Endothelial cell of umbilical vein (primary cell): ENCODE data around the gene API5. TPM values are rescaled to one million over a fixed set of nuclear protein-coding genes. Genes with fewer than 3 reads are reported as not detected.

ENCODE experiments used
- BruUV-seq: library from RNA; stranded (reverse); fragments of 400-500 nt; replicated peaks from 2 replicates; lab custom pipeline; 2021; lab: Mats Ljungman, UMichigan
- CTCF ChIA-PET: fragments of 300-600, 350-600 bp; sonication (Branson Sonifier 250); formaldehyde crosslinking; loops from one replicate; lab custom pipeline; 2021; ENCODE audit warnings: antibody characterized with exemption, inconsistent platforms; lab: Charles Lee
- POLR2A ChIA-PET: fragments of 300-600, 350-600 bp; sonication (Branson Sonifier 250); formaldehyde crosslinking; loops from one replicate; lab custom pipeline; 2021; ENCODE audit warnings: antibody characterized with exemption, inconsistent platforms; lab: Charles Lee
- DNase-seq: peaks from one replicate; pipeline ENCODE4 v3.0.0-alpha.2; 2011; ENCODE audit warnings: low read depth, low spot score
- FAIRE-seq: peaks from 2 replicates; lab custom pipeline; 2011; peaks lifted over from hg19 to GRCh38; lab: Jason Lieb, UNC
- H2AFZ ChIP-seq: 2 replicates; pipeline ENCODE4 v1.6.0; 2012; ENCODE audit warnings: low read depth, low read length, control low read depth, inconsistent platforms
- H3K27ac ChIP-seq: 2 replicates; pipeline ENCODE4 v1.5.1; 2011; ENCODE audit warnings: low read depth, mild to moderate bottlenecking, control low read depth, low read length, moderate library complexity; ENCODE audit not compliant: insufficient read depth
- H3K27me3 ChIP-seq, 2 experiments: 2 replicates each; pipeline versions ENCODE4 v1.6.0 to v1.6.1; 2011; ENCODE audit warnings: low read length in 2 of 2, mixed read lengths in 1 of 2; ENCODE audit not compliant: control insufficient read depth in 2 of 2, insufficient read depth in 2 of 2
- H3K36me3 ChIP-seq, 2 experiments: 2 replicates in 1 of 2; 3 replicates in 1 of 2; pipeline ENCODE4 v1.5.1; 2011; ENCODE audit warnings: low read length in 2 of 2, mild to moderate bottlenecking in 1 of 2, moderate library complexity in 1 of 2; ENCODE audit not compliant: control insufficient read depth in 2 of 2, insufficient read depth in 2 of 2; ENCODE audit errors: extremely low read depth in 1 of 2
- H3K4me1 ChIP-seq: 3 replicates; pipeline ENCODE4 v1.5.1; 2011; ENCODE audit warnings: mild to moderate bottlenecking, low read length; ENCODE audit not compliant: control insufficient read depth, insufficient read depth; ENCODE audit errors: extremely low read depth
- H3K4me2 ChIP-seq: 2 replicates; pipeline ENCODE4 v1.6.1; 2011; ENCODE audit warnings: low read length, control low read depth, mixed read lengths; ENCODE audit not compliant: insufficient read depth
- H3K4me3 ChIP-seq, 3 experiments: fragments of 200-600 bp in 1 of 3; sonication (generic), shearing (Covaris generic) in 1 of 3; replicated peaks in 1 of 3; 2 replicates each; pipeline ENCODE4 v1.5.1; 2011 to 2016; ENCODE audit warnings: control low read depth in 3 of 3, low read length in 3 of 3, mild to moderate bottlenecking in 2 of 3, inconsistent platforms in 1 of 3, low read depth in 1 of 3, moderate library complexity in 1 of 3; ENCODE audit not compliant: insufficient read depth in 1 of 3
- H3K79me2 ChIP-seq: 2 replicates; pipeline ENCODE4 v1.6.0; 2012; ENCODE audit warnings: low read length, inconsistent platforms; ENCODE audit not compliant: control insufficient read depth, insufficient read depth
- H3K9ac ChIP-seq: replicated peaks from 2 replicates; pipeline ENCODE3; 2011; ENCODE audit warnings: low read length, control low read depth; ENCODE audit not compliant: insufficient read depth; ENCODE audit errors: extremely low read depth
- H3K9me1 ChIP-seq: replicated peaks from 3 replicates; pipeline ENCODE4 v1.6.0; 2011; ENCODE audit warnings: mild to moderate bottlenecking, low read length; ENCODE audit not compliant: control insufficient read depth, insufficient read depth; ENCODE audit errors: extremely low read depth
- H3K9me3 ChIP-seq: replicated peaks from 2 replicates; pipeline ENCODE4 v1.5.1; 2012; ENCODE audit warnings: low read length, inconsistent platforms; ENCODE audit not compliant: control insufficient read depth, insufficient read depth
- H4K20me1 ChIP-seq: replicated peaks from 2 replicates; pipeline ENCODE3; 2011; ENCODE audit warnings: mild to moderate bottlenecking, low read length; ENCODE audit not compliant: control insufficient read depth, insufficient read depth; ENCODE audit errors: extremely low read depth
- EZH2 ChIP-seq: IDR thresholded peaks from 2 replicates; pipeline ENCODE4 v1.6.1; 2012; ENCODE audit warnings: borderline replicate concordance, low read depth, mild to moderate bottlenecking, moderate library complexity, low read length, inconsistent platforms; ENCODE audit not compliant: severe bottlenecking
- FOS ChIP-seq: IDR thresholded peaks from 2 replicates; pipeline ENCODE4 v1.6.1; 2011; ENCODE audit warnings: mild to moderate bottlenecking, low read length, moderate library complexity, borderline replicate concordance; ENCODE audit not compliant: insufficient read depth
- GATA2 ChIP-seq: IDR thresholded peaks from 2 replicates; pipeline ENCODE4 v1.7.0; 2011; ENCODE audit warnings: low read depth, mild to moderate bottlenecking, moderate library complexity, mixed read lengths, low read length; ENCODE audit not compliant: insufficient read length, insufficient read depth
- JUN ChIP-seq: IDR thresholded peaks from 2 replicates; pipeline ENCODE4 v1.6.1; 2011; ENCODE audit warnings: borderline replicate concordance, low read depth; ENCODE audit not compliant: insufficient read length, insufficient read depth
- MAX ChIP-seq: IDR thresholded peaks from 2 replicates; pipeline ENCODE4 v1.6.1; 2011; ENCODE audit not compliant: insufficient read depth, insufficient read length
- MYC ChIP-seq: IDR thresholded peaks from one replicate; pipeline ENCODE4 v1.6.1; 2011; ENCODE audit warnings: mild to moderate bottlenecking, low read depth, low read length
- POLR2A ChIP-seq: IDR thresholded peaks from 2 replicates; pipeline ENCODE4 v1.6.1; 2012; ENCODE audit warnings: low read depth, mild to moderate bottlenecking, control low read depth, low read length
- POLR2AphosphoS5 ChIP-seq: IDR thresholded peaks from 2 replicates; pipeline ENCODE4 v1.6.1; 2012; ENCODE audit warnings: low read depth, mild to moderate bottlenecking, control low read depth, low read length, moderate library complexity; ENCODE audit not compliant: insufficient read depth
- dilution Hi-C: fragments of 300-500 bp; cut with MboI; formaldehyde crosslinking; loops from one replicate; pipeline ENCODE4 v1.15.0; 2019; ENCODE audit warnings: low sequenced_read_pairs; ENCODE audit not compliant: extremely low pct_ligation_motif_present
- intact Hi-C: fragments of 100-400 bp; cut with micrococcal nuclease; formaldehyde crosslinking; loops from one replicate; pipeline ENCODE4 v1.10.0; 2022
- polyA plus RNA-seq, 4 experiments: library from polyadenylated mRNA; depleted of rRNA in 3 of 4; stranded (reverse) in 3 of 4; unstranded in 1 of 4; fragments of >200 nt; gene quantifications; 2 replicates each; pipeline versions ENCODE4 v1.2.1 to v1.2.3, GENCODE V29; 2011 to 2012; ENCODE audit warnings: missing spikeins in 1 of 4
- total RNA-seq: library from RNA; stranded (reverse); gene quantifications from 2 replicates; pipeline ENCODE4 v1.2.3, GENCODE V29; 2021
- TF ChIP-seq, protein P1 (sequence below), 2 donors: IDR thresholded peaks; 1 replicate in 1 of 2; 2 replicates in 1 of 2; pipeline ENCODE4 v1.5.1; 2011; ENCODE audit warnings: low read length in 2 of 2, mild to moderate bottlenecking in 2 of 2, moderate library complexity in 2 of 2, control low read depth in 1 of 2, inconsistent platforms in 1 of 2, low read depth in 1 of 2; ENCODE audit not compliant: insufficient read depth in 1 of 2; ENCODE audit errors: extremely low read depth in 1 of 2

API5 gene
- total and polyA plus RNA-seq, 2 donors (not counting 3 experiments of a cell fraction or from before 2014, with no cell fraction given), result 26.5 to 103 TPM

- TF ChIP-seq GATA2 (no peak), POLR2A (no peak), MYC (no peak), FOS (no peak), MAX (no peak), JUN (no peak), POLR2AphosphoS5 (no peak), EZH2 (no peak)
- TF ChIP-seq, protein P1, sequence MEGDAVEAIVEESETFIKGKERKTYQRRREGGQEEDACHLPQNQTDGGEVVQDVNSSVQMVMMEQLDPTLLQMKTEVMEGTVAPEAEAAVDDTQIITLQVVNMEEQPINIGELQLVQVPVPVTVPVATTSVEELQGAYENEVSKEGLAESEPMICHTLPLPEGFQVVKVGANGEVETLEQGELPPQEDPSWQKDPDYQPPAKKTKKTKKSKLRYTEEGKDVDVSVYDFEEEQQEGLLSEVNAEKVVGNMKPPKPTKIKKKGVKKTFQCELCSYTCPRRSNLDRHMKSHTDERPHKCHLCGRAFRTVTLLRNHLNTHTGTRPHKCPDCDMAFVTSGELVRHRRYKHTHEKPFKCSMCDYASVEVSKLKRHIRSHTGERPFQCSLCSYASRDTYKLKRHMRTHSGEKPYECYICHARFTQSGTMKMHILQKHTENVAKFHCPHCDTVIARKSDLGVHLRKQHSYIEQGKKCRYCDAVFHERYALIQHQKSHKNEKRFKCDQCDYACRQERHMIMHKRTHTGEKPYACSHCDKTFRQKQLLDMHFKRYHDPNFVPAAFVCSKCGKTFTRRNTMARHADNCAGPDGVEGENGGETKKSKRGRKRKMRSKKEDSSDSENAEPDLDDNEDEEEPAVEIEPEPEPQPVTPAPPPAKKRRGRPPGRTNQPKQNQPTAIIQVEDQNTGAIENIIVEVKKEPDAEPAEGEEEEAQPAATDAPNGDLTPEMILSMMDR (IDR thresholded peaks at IDR 0.05; ENCODE audit: extremely low read depth in 1 of 2, insufficient read depth in 1 of 2, low read depth in 1 of 2, low read length in 2 of 2), result no peak
- ChIA-PET CTCF (interaction anchor here (1.0 to 3.1 kb wide), 3 partner anchors 12 to 59 kb away, joined by 3 to 12 read pairs (median 8); partner anchors contain the start of gene API5), POLR2A (interaction anchor here (0.6 kb wide), 1 partner anchor 1665 kb away, joined by 3 read pairs; no protein-coding TSS in a partner anchor)
- DNase-seq, result no peak
- H3K9ac ChIP-seq, result no peak overlapping the region
- intact Hi-C loops (no loop called here), dilution Hi-C loops (no loop called here)
- H3K27ac ChIP-seq, result no peak overlapping the region
- FAIRE-seq, result no peak
- peak overlapping the region in 1 of 3 experiments; percentile 74 for H3K4me3 ChIP-seq
- H3K9me1 ChIP-seq, result no peaks in the 10 kb centered on the region
- peaks cover 17% of the 10 kb centered on the region for H3K4me1 ChIP-seq
- H3K27me3 ChIP-seq, result no peaks in the 10 kb centered on the region
- H3K36me3 ChIP-seq, result no peaks in the 10 kb centered on the region
- peaks cover 58% of the 10 kb centered on the region for H3K79me2 ChIP-seq
- no peak overlapping the region for H2AFZ ChIP-seq
- no TSS peak for BruUV-seq
- no peaks in the 10 kb centered on the region for H3K9me3 ChIP-seq
- H3K4me2 ChIP-seq, result peak overlapping the region; percentile 96
- H4K20me1 ChIP-seq, result no peaks in the 10 kb centered on the region
Observed at GRCh38 chr11:43360361-43361032, 48.7 kb downstream of the API5 start.
